M059J (cell line): Measurements from ENCODE around the gene BEST1. TPM values are rescaled to one million over a fixed set of nuclear protein-coding genes. Genes with fewer than 3 reads are reported as not detected.
"Not testable (repeated sequence)": the region's sequence is repeated elsewhere in the genome, so short reads cannot be mapped to it uniquely, and the experiment has no call there.

Source experiments
- DNase-seq: peaks from one replicate; pipeline ENCODE4 v3.0.0-alpha.2; 2012; ENCODE audit warnings: low read depth
- total RNA-seq: library from RNA; depleted of rRNA; stranded (reverse); fragments of >200 nt; shearing (Covaris generic); gene quantifications from 2 replicates; pipeline ENCODE4 v1.2.3, GENCODE V29; 2014

The BEST1 gene
- total RNA-seq, 1 experiment from 2014 or later: 0.05 TPM

DNA sequence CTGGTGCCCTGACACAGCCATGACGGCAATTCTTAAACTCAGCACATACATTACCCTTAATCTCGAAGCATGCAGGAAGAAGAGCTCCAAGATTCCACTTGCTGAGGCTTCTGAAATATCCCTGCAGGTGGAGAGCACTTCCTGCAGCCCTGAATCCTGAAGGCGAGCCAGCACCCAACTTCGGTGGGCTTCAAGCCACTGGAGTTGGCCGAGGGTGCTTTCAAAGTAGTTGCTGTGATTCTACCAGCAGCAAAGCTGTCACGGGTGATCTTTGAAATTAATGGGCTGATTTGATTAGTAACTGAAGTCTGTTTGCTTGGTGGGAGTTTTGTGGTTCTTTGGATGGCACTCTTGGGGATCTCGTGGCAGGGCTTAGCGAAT lies 26.3 kb downstream of the BEST1 start:
- no peak for DNase-seq

DNA sequence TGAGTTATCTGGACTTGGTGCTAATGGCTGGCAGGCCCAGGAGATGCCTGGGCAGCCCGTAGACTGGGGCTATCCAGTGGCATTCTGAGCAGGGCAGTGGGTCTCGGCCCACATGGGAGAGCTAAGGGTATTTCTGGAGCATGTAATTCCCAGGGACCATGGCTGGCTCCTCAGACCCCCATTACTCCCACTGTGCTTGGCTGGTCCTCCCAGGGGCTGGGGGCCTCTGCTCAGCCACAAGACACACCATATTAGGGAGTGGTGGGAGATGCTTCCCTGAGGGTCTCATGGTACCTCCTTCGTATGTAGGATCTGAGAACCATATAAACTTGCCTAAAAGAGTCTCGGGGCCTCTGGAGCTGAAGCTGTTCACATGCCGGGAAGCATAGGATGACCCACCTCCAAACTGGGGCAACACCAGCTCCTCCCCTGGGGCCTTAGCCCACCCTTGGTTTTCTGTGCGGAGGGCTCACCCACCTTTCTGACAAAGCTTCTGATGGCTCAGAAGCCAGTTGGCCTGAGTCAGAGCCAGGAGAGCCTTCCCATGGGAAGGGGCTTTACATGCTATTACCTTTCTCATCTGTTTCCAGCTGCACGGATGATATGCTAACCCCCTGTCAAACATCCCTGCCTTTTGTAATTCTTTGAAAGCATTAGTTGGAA lies 26.8 kb downstream of the BEST1 start:
- no peak for DNase-seq

DNA sequence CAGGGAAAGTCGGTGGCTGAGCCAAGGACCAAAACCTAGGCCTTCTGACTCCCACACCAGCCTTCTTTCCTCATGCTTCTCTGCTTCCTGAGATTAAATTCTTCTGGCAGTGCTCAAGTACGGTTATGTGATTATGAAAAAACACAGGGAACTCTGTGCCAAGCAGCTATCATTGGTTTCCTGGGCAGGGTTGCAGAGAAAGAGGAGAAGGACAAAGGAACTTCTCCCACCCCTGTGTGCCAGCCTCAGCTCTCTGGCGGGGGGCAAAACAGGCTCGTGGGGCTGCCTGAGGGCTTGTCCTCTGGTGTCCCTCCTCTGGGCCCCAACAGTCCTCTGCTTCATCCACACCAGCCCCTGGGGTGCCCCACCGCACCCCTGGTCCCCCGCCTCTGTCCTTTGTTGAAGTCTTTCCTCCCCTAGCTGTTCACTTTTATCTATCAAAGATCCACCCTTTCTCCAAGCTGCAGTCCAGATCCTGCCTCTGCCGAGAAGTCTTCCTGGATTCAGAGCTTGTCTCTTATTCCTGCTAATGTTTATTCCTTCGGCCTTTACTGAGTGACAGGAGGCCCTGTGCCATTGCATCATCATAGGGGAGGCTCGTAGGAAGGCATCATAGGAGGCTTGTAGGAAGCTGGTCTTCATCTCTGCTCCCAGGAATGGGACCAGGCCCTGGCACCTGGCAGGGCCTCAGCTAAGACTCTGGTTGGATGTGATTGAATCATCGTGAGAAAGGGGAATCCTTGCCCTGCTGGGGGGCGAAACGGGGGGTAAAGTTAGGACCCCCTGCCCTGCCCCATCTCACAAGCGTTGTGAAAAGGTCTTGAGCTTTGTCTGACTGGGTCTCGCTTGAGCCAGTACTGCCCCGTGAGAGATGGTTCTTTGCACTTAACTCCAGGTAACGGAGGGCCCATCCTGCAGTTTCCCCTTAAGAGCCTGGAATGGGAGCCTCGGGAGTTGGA lies 28.8 kb downstream of the BEST1 start:
- no peak for DNase-seq

DNA sequence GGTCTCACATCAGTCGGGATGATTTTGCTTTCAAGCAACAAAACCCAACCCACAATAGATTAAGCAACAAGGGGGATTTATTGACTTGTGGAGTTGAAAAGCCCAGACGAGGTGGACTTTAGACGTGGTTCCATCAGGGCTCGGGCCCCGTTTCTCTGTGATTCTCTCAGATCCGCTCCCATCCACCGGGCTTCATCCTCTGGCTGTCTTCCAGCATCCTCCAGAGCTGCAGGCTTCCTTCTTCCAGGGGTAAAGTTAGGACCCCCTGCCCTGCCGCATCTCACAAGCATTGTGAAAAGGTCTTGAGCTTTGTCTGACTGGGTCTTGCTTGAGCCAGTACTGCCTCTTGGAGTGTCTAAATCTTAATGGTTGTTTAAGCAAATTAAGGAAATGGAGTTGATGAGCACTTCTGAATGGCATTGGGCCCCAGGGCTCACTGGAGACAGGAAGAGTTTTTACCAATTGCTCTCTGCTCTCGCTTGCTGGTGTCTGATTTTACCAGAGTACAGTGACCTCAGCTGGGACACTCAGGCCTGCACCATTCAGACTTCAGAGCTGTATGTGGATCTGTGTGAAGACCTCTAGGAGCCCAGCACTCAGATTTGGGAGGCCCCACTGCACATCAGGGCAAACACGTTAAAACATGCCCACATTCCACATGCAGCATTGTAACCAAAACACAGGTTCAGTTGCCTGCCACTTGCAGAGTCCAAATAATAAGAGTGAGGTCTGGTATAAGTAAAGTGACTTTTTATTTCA lies 30.8 kb downstream of the BEST1 start:
- peak; percentile 31 for DNase-seq

DNA sequence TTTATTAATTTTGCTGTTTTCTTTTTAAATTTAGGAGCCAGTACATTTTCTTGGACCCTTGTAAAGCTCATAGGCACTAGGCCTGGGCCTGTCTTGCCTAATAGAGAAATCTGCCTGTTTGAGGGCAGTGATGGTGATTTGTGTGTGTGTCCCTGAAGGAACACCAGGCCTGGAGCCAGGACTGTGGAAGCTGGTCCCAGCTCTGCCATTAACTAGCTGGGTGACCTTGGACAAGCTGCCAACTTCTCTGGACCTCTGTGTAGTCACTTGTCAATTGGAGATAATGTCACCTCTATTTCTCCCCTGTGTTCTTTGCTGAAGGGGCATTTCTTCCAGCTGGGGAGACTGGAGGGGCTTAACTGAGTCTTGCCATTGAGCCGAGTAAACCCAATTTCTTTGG lies 33.3 kb downstream of the BEST1 start:
- DNase-seq: no peak

DNA sequence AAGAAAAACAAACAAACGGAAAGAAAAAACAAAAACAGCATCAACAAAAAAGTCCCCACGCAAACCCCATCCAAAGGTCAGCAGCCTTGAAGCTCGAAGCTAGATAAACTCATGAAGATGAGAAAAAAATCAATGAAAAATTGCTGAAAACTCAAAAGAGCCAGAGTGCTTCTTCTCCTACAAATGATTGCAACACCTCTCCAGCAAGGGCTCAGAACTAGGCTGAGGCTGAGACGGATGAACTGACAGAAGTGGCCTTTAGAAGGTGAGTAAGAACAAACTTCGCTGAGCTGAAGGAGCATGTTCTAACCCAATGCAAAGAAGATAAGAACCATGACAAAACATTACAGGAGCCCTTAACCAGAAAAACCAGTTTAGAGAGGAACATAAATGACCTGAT lies 35.7 kb downstream of the BEST1 start:
- DNase-seq: no peak

DNA sequence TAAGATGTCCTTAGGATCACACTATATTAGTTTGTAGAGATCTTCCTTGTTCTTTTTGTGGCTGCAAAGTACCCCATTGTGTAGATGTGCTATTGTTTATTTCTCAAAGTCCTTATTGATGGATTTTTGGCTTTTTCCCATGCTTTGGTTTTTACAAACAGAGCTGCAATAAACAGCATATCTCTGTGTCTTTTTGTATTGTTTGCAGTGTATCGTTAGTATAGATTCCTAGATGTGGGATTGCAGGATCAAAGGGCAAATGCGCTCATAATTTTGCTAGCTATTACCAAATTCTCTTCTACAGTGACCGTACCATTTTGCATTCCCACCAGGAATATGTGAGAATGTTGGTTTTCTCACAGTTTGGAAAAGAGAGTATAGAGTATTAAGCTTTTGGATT lies 44.8 kb downstream of the BEST1 start:
- no peak for DNase-seq

DNA sequence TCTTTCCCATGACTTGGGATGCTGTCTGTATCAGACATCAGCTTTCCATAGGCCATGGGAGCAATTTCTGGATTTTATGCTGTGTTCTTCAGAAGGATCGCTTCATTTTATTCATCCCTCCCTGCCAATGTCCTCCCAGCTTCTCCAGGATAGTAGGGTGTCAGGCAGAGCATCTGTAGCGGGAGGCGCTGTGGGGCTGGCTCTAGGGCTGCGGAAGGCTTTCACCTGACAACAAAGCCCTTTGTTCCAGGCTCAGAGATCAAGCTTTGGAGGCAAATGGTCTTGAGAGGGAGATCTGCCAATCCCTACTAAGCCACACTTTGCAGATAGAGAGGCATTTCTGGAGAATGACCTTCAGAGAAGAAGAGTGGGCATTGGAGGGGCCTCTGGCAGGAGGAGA lies 46.8 kb downstream of the BEST1 start:
- DNase-seq: no peak

DNA sequence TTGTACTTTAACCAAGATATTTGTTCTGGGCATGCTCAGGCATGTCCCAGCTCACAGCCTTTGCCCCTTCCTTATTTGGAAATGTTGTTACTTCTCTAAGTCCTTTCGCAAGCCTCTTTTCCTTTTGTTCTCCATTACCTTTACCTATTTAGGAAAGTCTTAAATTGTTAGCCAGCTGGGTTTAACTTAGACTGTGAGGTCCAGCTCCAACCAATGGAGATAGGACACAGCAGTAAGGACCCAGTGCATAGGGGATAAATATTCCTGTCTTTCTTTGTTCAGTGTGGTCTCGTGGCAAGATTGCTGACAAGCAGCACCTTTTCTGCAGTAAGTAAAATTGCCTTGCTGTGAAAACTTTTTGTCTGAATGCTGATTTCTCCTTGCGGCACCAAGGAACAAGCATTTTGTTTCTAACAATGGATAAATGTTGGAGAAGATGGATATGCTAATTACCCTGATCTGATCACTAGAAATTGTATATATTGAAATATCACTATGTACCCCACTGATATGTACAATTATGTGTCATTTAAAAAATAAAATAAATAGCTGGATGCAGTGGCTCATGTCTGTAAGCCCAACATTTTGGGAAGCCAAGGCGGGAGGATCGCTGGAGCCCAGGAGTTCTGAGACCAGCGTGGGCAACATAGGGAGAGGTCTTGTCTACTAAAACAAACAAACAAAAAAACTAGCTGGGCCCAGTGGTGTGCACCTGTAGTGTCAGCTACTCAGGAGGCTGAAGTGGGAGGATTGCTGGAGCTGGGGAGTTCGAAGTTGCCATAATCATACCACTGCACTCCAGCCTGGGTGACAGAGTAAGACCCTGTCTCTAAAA lies 49.2 kb downstream of the BEST1 start:
- DNase-seq: no peak

DNA sequence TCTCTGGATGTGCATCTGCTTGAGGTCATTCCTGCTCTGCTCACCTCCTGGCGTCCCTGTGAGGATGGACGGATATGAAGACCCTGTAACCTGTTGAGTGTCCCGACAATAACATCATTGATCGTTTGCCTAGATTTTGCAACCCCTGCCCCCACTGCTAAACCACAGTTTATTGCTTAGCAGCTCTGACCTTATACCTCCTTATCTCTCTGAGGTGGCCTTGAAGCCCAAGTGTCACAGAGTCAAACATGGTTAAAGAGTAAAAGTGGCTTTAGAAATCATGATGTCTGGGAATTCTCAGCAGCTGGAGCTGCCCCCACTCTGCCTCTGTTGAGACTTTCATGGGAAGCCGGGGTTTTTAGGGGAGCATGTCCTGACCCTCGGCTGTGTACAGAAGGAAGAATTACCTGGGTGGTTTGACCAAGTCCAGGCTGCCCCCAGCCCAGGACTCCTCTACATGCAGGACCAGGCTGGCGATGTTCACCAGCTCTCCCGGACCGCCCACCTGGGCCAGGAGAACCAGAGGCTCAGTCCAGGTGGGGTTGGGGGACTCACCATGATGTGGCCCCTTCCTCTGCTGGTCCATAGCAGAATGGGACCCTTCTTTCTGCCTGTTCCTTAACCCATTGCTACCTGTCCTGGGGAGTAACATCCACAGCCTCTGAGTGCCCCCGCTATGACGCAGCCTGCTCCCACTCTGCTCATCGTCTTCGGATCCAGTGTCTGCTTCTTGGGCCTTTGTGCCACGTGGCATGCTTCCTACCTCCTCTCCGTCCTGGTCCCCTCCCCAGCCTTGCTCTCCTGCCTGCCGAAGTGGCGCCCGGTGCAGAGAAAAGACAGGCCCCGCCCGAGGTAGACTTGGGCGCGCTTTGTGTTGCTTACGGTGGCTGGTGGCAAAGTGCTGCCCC lies 50.6 kb downstream of the BEST1 start:
- no peak for DNase-seq

DNA sequence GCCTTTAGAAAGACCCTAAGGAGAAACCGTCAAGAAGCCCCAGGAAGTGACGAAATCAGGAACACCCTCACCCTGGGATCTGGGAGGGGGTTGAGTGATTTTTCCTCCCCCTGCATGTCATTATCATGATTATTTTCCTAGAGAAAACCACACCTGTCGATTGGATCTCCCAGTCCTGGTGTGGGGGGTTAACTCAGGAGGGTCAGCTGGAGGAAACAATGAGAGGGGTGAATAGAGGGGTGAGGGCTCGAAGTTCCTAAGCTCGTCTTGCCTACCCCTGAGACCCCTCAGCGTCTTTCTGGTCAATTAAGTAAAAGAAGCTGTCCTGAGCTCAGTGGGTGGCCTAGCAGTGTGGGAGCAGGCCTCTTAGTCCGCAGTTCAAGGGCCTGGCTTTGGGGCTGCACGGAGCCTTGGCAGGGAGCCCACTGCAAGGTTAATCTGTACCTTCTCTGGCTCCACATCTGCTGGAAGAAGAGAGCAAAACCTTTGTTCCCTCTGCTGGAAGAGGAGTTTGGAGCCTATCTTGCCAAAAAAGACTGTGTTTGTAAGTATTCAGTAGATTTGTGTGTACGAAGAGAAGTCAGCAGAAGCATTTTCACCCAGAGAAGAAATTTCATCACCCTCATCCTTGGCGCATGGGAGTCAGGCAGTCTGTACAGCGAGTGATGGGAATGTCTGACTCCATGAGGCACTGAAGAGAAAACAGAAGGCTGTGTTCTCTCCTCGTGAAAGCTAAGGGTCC lies 51.5 kb downstream of the BEST1 start:
- DNase-seq: no peak

DNA sequence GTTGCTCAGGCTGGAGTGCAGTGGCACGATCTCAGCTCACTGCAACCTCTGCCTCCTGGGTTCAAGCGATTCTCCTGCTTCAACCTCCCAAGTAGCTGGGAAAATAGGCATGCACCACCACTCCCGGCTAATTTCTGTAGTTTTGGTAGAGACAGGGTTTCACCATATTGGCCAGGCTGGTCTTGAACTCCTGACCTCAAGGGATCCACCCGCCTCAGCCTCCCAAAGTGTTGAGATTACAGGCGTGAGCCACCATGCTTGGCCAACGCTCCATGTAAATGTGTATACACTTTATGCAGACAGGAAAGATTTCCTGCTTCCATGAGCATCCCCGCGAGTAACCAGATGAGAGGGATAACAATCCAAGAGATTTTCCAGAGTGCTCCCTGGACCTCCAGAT lies 52.1 kb downstream of the BEST1 start:
- DNase-seq: not testable (repeated sequence)

DNA sequence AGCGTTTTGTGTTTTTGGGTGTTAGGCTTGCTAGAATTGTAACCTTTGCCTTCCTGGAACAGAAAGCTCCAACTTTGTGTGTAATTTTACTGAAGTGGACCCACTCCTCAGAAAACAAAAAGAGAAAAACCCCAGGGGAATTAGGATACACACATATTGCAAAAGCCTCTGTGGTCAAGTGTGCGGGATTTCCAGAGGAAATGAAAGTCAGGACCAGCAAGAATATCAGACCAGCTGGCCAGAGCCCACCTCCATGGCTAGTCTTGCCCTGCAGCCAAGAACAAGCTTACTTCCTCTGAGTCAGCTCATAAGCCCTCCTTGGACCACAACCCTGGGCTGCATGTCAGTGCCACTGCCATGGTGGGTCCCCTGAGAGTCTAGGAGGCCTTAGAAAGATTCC lies 54.3 kb downstream of the BEST1 start:
- peak; percentile 75 for DNase-seq

DNA sequence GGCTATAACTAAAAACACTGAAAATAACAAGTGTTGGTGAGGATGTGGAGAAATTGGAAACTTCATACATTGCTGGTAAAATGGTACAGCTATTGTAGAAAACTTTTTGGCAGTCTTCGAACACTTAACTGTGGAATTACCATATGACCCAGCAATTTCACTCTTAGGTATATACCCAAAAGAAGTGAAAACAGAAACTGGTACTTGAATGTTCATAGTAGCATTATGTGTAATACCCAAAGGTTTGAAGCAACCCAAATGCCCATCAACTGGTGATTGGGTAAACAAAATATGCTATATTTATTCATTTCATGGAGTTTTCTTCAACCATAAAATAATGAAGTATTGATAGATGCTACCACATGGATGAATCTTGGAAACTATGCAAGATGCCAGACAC lies 58.0 kb downstream of the BEST1 start:
- no peak for DNase-seq

DNA sequence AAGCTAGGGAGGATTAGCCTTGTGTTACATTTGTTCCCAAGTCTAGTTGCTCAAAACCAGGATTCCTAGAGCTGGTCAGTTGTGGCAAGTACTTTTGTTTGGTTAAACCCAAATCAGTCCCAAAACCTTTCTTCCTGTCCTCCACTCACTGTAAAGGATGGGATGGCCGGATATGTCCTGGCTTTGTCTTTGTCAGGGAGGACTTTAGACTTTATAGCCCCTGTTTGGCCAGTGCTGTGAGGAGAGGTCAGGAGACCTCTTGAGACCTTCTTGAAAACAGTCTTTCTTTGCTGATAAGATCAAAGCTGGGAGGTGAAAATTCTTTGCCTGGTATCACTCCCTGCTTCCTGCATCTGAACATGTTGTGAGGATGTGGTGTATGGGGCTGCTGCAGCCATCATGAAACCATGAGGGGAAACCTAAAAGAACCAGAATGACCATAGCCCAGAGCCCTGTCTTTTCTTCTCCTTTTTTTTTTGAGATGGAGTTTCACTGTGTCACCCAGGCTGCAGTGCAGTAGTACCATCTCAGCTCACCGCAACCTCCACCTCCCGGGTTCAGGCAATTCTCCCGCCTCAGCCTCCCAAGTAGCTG lies 60.9 kb downstream of the BEST1 start:
- DNase-seq: no peak

DNA sequence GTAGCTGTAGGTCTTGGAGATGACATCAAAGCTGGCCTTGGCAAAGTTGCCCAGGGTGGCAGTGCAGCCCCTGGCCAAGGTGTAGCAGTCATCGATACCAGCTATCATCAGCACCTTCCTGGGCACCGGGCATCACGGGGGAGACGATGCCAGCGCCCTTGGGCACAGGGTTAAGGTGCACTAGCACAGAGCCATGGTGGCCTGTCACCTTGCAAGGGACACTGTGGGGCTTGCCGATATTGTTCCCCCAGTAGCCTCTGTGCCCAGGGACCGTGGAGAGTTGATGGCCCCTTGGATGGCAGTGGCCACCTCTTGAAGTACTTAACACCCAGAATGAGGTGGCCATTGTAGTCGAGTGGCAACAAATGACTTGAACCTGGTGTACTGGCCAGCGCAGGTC lies 61.7 kb downstream of the BEST1 start:
- DNase-seq: no peak

DNA sequence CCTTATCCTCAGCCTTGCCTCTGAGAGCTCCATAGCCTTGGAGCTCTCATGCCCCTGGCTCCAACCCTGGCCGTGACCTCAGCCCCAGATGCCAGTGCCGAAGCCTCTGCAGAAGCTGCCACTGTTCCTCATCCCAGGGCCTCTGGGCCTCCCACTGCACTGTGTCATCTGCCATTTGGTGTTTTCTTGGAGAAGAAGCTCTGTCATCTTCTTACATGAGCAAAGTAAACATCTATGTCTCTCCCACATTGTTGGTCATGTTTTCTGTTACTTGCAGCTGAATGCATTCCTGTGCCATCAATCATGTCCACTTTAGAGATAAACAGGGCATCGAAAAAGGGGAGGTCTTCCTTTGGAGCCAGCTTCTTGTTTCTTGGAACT lies 62.3 kb downstream of the BEST1 start:
- DNase-seq: peak; percentile 93

DNA sequence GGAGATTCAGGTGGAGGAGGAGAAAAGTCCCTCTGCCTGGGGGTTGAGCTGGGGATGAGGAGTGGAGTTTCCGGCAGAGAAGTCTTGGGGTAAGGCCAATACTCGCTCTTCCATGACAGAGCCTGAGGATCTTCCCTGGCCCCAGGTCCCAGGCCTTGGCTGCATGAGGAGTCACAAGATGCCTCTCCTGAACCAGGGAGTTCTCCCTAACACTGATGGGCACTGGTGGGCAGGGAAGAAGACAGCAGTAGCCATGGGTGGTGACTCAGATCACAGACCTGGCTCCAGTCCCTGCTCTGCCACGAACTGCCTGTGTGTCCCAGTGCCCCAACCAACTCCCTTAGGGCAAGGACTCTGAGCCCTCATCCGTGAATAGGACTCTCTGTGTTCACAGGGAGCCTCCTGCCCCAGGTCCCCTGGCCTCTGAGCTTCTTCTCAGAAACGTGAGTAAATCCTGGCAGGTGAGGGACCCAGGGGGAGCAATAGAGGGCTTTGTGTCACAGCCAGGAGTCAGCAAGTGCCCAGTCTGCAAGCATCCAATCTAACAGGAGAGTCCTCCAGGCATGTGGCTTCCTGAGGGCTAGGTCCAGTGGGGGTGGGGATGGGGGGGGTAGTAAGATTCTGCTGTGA lies 62.8 kb downstream of the BEST1 start:
- peak; percentile 95 for DNase-seq
